GM03348 (cell line): ENCODE results near the gene WDR77.

Experiments
- DNase-seq: peaks from one replicate; pipeline ENCODE4 v3.0.0; 2012; ENCODE audit warnings: low spot score

The WDR77 gene

GRCh38 chr1:111469539-111469938 lies 20.5 kb upstream of the WDR77 start:
- no peak for DNase-seq

GRCh38 chr1:111468717-111469100 lies 19.7 kb upstream of the WDR77 start:
- DNase-seq = no peak

- DNase-seq = no peak
Observed at GRCh38 chr1:111467865-111468716, 19.0 kb upstream of the WDR77 start.

- no peak for DNase-seq
Observed at GRCh38 chr1:111466480-111466879, 17.4 kb upstream of the WDR77 start.

- no peak for DNase-seq
Observed at GRCh38 chr1:111465754-111466153, 16.7 kb upstream of the WDR77 start.

GRCh38 chr1:111463029-111463683 lies 14.1 kb upstream of the WDR77 start:
- peak; percentile 12 for DNase-seq

GRCh38 chr1:111462370-111463028 lies 13.4 kb upstream of the WDR77 start:
- DNase-seq = no peak

- no peak for DNase-seq
Observed at GRCh38 chr1:111461765-111462164, 12.7 kb upstream of the WDR77 start.

GRCh38 chr1:111455642-111456031 lies 6.6 kb upstream of the WDR77 start:
- no peak for DNase-seq

GRCh38 chr1:111454859-111455641 lies 6.0 kb upstream of the WDR77 start:
- no peak for DNase-seq

GRCh38 chr1:111453706-111454105 lies 4.7 kb upstream of the WDR77 start:
- no peak for DNase-seq

- DNase-seq = no peak
Observed at GRCh38 chr1:111452581-111452980, 3.5 kb upstream of the WDR77 start.

GRCh38 chr1:111450185-111450584 lies 1.1 kb upstream of the WDR77 start:
- no peak for DNase-seq

GRCh38 chr1:111449703-111450017 lies 604 bp upstream of the WDR77 start:
- no peak for DNase-seq

GRCh38 chr1:111448482-111448917 lies 556 bp downstream of the WDR77 start:
- DNase-seq = peak; percentile 38

GRCh38 chr1:111446967-111447892 lies 1.8 kb downstream of the WDR77 start:
- DNase-seq = no peak

- no peak for DNase-seq
Observed at GRCh38 chr1:111446546-111446945, 2.5 kb downstream of the WDR77 start.

GRCh38 chr1:111444031-111444430 lies 5.0 kb downstream of the WDR77 start:
- no peak for DNase-seq

GRCh38 chr1:111442457-111442856 lies 6.6 kb downstream of the WDR77 start:
- DNase-seq = no peak

GRCh38 chr1:111441573-111442192 lies 7.4 kb downstream of the WDR77 start:
- DNase-seq = peak; percentile 19
